KOPT-K1 (cell line): Measurements from ENCODE around the gene NT5C.
A peak's percentile ranks its signal among the peaks of the same experiment; 100 is the strongest.
"Not testable (repeated sequence)": the region's sequence is repeated elsewhere in the genome, so short reads cannot be mapped to it uniquely, and the experiment has no call there.

Experiments used
- H3K27ac ChIP-seq: fragments of 200-600 bp; sonication (generic); 2 replicates; pipeline ENCODE4 v1.5.1; 2016; ENCODE audit warnings: antibody characterized with exemption, mild to moderate bottlenecking, low read depth, low read length; ENCODE audit not compliant: poor library complexity, severe bottlenecking
- H3K36me3 ChIP-seq: fragments of 200-600 bp; sonication (generic); 2 replicates; pipeline ENCODE4 v1.5.1; 2017; ENCODE audit warnings: antibody characterized with exemption, mild to moderate bottlenecking, low read length, moderate library complexity; ENCODE audit not compliant: insufficient read depth
- H3K9me3 ChIP-seq: fragments of 200-600 bp; sonication (generic); 2 replicates; pipeline ENCODE4 v1.5.1; 2017; ENCODE audit warnings: antibody characterized with exemption, low read length, mild to moderate bottlenecking; ENCODE audit not compliant: insufficient read depth, poor library complexity, severe bottlenecking

Gene NT5C

GRCh38 chr17:75132018-75133000 lies 767 bp upstream of the NT5C start:
- H3K36me3 ChIP-seq, result peaks cover 56% of the 10 kb centered on the region
- H3K9me3 ChIP-seq, result not testable (repeated sequence)
- H3K27ac ChIP-seq, result peak overlapping the region; percentile 88

- Histone ChIP-seq H3K9me3 (no peaks in the 10 kb centered on the region), H3K27ac (peak overlapping the region; percentile 88), H3K36me3 (peaks cover 40% of the 10 kb centered on the region)
Measured at GRCh38 chr17:75130632-75131277, 787 bp downstream of the NT5C start.

GRCh38 chr17:75130059-75130631 lies 1.4 kb downstream of the NT5C start:
- no peak overlapping the region for H3K27ac ChIP-seq

GRCh38 chr17:75129576-75129975 lies 2.0 kb downstream of the NT5C start:
- Histone ChIP-seq H3K36me3 (peaks cover 35% of the 10 kb centered on the region), H3K9me3 (no peaks in the 10 kb centered on the region), H3K27ac (no peak overlapping the region)

More at GRCh38 chr17:75130059-75130631, 1.4 kb downstream of the NT5C start:
- peaks cover 36% of the 10 kb centered on the region for H3K36me3 ChIP-seq
- H3K9me3 ChIP-seq, result no peaks in the 10 kb centered on the region

GRCh38 chr17:75128694-75129505 lies 2.6 kb downstream of the NT5C start:
- Histone ChIP-seq H3K27ac (no peak overlapping the region), H3K9me3 (no peaks in the 10 kb centered on the region), H3K36me3 (peaks cover 29% of the 10 kb centered on the region)

- not testable (repeated sequence) for H3K27ac ChIP-seq, H3K9me3 ChIP-seq
- peaks cover 29% of the 10 kb centered on the region for H3K36me3 ChIP-seq
Measured at GRCh38 chr17:75127936-75128335, 3.6 kb downstream of the NT5C start.

- Histone ChIP-seq H3K27ac (no peak overlapping the region), H3K36me3 (peaks cover 29% of the 10 kb centered on the region), H3K9me3 (no peaks in the 10 kb centered on the region)
Measured at GRCh38 chr17:75126954-75127353, 4.6 kb downstream of the NT5C start.

GRCh38 chr17:75125984-75126383 lies 5.6 kb downstream of the NT5C start:
- Histone ChIP-seq H3K9me3 (no peaks in the 10 kb centered on the region), H3K36me3 (peaks cover 33% of the 10 kb centered on the region), H3K27ac (no peak overlapping the region)

- Histone ChIP-seq H3K36me3 (peaks cover 36% of the 10 kb centered on the region), H3K27ac (no peak overlapping the region), H3K9me3 (no peaks in the 10 kb centered on the region)
Measured at GRCh38 chr17:75124819-75125162, 6.8 kb downstream of the NT5C start.

GRCh38 chr17:75124041-75124818 lies 7.3 kb downstream of the NT5C start:
- peaks cover 31% of the 10 kb centered on the region for H3K36me3 ChIP-seq
- H3K27ac ChIP-seq, result no peak overlapping the region
- H3K9me3 ChIP-seq, result no peaks in the 10 kb centered on the region

- Histone ChIP-seq H3K9me3 (no peaks in the 10 kb centered on the region), H3K27ac (no peak overlapping the region), H3K36me3 (peaks cover 46% of the 10 kb centered on the region; the same call in 1 of the 2 replicates)
Measured at GRCh38 chr17:75118307-75118706, 13.2 kb downstream of the NT5C start.

- Histone ChIP-seq H3K9me3 (no peaks in the 10 kb centered on the region), H3K36me3 (peaks cover 46% of the 10 kb centered on the region; the same call in 1 of the 2 replicates), H3K27ac (no peak overlapping the region)
Measured at GRCh38 chr17:75116737-75117136, 14.8 kb downstream of the NT5C start.

GRCh38 chr17:75115555-75115954 lies 16.0 kb downstream of the NT5C start:
- H3K9me3 ChIP-seq, result no peaks in the 10 kb centered on the region
- H3K36me3 ChIP-seq, result peaks cover 40% of the 10 kb centered on the region; the same call in 1 of the 2 replicates
- no peak overlapping the region for H3K27ac ChIP-seq
